ENCODE results near the gene SMURF1. TPM values are rescaled to one million over a fixed set of nuclear protein-coding genes. Genes with fewer than 3 reads are reported as not detected.
"Not testable (repeated sequence)": the region's sequence is repeated elsewhere in the genome, so short reads cannot be mapped to it uniquely, and the experiment has no call there.

The SMURF1 gene
- total RNA-seq, 2 donors from 2014 or later: 28.2 to 28.4 TPM

DNA sequence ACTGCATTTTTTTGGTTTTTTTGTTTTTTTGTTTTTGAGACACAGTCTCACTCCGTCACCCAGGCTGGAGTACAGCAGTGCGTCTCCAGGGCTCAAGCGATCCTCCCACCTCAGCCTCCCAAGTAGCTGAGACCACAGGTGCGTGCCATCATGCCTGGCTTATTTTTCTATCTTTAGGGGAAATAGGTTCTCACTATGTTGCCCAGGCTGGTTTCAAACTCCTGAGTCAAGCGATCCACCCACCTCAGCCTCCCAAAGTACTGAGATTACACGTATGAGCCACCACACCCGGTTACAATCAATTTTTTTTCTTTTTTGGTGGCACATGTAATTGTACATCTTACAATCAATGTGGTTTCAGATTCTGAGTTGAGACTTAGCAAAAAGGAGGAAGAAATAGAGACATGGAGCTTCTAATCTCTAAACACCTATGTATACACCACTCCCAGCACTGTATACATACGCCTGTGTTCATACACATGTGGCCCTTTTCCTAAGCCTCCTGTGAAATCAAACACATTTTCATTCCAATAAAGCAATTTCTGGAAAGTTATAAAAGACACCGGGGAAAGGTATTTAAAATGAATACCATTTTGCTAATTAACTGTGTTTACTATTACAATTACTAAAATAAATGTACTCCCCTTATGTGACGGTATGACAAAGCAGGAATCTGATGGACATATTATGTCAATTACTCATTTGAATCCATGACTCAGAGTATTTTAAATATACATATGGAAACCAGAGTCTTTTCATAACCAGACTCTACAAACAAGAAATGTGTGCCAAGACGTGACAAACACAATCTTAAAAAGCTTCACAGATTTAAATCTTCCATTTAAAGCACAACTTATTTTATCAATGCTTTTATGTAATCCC, 40.9 kb downstream of the SMURF1 start:
- intact Hi-C loops (cut with DNase I, micrococcal nuclease): no loop called here
- DNase-seq (no peak), ATAC-seq (no peak)

GRCh38 chr7:99102361-99102760, 41.5 kb downstream of the SMURF1 start:
- no peak for ATAC-seq
- intact Hi-C loops (cut with DNase I, micrococcal nuclease): no loop called here

DNA sequence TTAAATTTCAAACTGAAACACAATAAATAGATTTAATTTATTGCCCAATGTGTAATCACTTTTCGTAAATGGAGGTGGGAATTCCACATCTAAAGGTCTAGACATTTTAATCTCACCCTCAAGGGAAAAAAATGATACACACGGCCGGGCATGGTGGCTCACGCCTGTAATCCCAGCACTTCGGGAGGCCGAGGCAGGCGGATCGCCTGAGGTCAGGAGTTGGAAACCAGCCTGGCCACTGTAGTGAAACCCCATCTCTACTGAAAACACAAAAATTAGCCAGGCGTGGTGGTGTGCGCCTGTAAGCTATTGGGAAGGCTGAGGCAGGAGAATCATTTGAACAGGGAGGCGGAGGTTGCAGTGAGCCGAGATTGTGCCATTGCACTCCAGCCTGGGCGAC, 42.4 kb downstream of the SMURF1 start:
- DNase-seq; ATAC-seq; intact Hi-C loops (cut with DNase I, micrococcal nuclease): not testable (repeated sequence)

More at GRCh38 chr7:99102361-99102760, 41.5 kb downstream of the SMURF1 start:
- no peak for DNase-seq

DNA sequence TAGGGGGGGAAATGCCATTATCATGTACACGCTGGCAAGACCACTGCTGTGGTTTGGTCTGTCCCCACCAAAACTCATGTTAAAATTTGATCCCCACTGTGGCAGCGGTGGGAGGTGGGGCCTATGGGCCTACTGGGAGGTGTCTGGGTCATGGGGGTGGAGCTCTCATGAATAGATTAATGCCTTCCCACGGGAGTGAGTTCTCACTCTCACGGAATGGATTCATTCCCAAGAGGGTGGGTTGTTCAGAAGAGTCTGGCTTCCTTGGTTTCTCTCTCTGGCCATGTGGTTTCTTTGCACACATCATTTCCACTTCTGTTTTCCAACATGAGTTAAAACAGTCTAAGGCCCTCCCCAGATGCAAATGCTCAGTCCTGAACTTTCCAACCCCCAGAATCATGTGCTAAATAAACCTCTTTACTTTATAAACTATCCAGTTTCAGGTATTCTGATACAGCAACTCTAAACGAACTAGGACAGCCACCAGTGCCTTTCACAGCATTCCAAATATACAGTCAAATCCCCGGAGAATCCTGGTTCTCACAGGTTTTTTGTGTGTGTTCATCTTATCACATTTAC, 44.3 kb downstream of the SMURF1 start:
- peak; percentile 19 for ATAC-seq
- intact Hi-C loops (cut with DNase I, micrococcal nuclease): no loop called here
- no peak for DNase-seq

GRCh38 chr7:99098824-99099498, 44.9 kb downstream of the SMURF1 start:
- peak; percentile 83 for ATAC-seq
- intact Hi-C loops (cut with DNase I, micrococcal nuclease): no loop called here
- DNase-seq: no peak

GRCh38 chr7:99098286-99098823, 45.6 kb downstream of the SMURF1 start:
- no peak for DNase-seq
- intact Hi-C loops (cut with DNase I, micrococcal nuclease): no loop called here
- ATAC-seq: no peak

DNA sequence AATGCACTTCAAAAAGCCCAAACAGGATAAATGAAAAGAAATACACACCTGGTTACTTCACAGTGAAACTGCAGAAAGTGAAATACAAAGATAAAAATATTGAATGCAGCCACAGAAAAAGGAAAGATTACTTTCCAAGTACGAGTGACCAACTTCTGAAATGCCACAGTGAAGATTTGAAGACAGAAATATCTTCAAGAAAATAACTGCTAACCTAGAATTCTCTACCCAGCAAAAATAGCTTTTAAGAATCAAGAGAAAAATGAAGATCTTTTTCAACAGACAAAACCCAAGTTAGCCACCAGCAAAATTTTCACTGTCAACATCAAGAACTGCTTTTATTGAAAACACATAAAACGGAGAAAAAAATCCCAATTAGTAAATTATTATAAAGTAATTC, 46.2 kb downstream of the SMURF1 start:
- intact Hi-C loops (cut with DNase I, micrococcal nuclease): no loop called here
- no peak for ATAC-seq
- no peak for DNase-seq

GRCh38 chr7:99096124-99096887, 47.6 kb downstream of the SMURF1 start:
- intact Hi-C loops (cut with DNase I, micrococcal nuclease): no loop called here
- ATAC-seq (no peak), DNase-seq (no peak)

- intact Hi-C loops (cut with DNase I, micrococcal nuclease): no loop called here
- DNase-seq: no peak
- no peak for ATAC-seq
Measured at GRCh38 chr7:99095698-99096097, 48.2 kb downstream of the SMURF1 start.

- no peak for DNase-seq
- no peak for ATAC-seq
- intact Hi-C loops (cut with DNase I, micrococcal nuclease): no loop called here
Measured at GRCh38 chr7:99094401-99094800, 49.5 kb downstream of the SMURF1 start.

DNA sequence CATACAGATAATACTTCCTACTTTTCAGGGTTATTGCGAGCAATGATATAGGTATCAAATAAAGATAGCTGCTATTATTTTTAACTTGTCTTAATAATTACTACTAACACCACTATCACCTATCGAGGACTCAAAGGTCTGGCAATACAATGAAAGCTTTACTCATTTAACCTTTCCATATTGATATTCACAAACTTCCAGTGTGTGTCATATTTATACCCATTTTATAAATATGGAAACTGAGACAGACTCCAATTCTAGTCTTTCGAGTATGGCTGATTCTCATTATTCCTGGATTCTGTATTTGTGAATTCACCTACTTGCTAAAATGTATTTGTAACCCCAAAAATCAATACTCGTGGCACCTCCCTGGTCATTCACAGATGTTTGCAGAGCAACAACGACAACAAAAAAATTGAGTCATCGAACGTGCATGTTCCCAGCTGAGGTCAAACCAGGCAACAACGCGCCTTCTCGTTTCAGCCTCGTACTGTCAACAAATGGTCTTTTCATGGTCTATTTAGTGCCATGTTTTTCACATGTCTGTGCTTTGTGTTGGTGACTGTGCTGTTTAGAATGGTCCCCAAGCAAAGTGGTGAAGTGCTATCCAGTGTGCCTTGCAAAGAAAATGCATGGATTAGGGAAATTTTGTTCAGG, 51.7 kb downstream of the SMURF1 start:
- intact Hi-C loops (cut with DNase I, micrococcal nuclease): no loop called here

GRCh38 chr7:99090771-99091542, 53.0 kb downstream of the SMURF1 start:
- ATAC-seq (peak; percentile 24), DNase-seq (no peak)
- intact Hi-C loops (cut with DNase I, micrococcal nuclease): no loop called here

More for the DNA sequence above, 51.7 kb downstream of the SMURF1 start:
- DNase-seq (no peak), ATAC-seq (no peak)

DNA sequence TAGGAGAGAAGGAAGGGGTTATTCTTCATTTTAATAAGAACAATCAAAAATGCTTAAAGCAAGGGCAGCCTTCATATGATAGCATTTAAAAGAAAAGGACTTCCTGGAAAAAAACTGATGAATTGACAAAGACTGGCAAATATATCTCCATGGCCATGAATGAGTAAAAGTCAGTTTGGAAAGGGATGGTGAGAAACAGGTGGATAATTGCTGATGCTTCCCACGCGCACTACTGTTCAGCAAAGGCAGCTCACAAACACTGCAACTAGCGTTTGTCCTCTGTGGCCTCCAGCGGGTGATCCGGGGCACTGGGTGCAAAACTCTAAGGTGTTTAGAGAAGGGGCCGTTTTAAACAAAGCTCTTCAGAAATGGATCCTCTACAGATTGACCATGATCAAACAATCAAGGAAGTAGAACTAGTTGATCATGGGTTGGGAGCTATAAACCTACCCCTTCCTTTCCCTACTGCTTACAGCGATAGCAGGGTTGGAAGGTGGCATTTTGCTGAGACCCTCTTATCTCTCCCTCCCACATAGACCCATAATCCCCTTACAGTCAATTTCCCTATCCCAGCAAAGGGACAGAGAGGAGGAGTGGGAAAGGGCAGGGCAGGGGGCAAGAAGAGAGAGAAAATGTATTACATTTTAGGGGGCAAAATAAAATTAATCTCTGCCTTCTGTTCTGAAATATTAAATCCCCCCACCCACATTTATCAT, 53.8 kb downstream of the SMURF1 start:
- DNase-seq (no peak), ATAC-seq (no peak)
- intact Hi-C loops (cut with DNase I, micrococcal nuclease): no loop called here

DNA sequence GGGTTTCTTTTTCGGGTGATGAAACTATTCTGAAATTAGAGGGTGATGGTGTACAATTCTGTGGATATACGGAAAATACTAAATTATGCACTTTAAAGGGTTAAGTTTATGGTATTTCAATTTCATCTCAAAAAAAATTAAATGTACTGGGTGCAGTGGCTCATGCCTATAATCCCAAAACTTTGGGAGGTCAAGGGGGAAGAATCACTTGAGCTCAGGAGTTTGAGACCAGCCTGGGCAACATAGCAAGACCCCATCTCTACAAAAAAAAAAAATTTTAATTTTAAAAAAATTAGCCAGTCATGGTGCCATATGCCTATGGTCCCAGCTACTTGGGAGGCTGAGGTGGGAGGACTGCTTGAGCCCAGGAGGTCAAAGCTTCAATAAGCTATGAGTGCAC, 57.0 kb downstream of the SMURF1 start:
- intact Hi-C loops (cut with DNase I, micrococcal nuclease): no loop called here
- ATAC-seq (no peak), DNase-seq (no peak)

GRCh38 chr7:99086532-99086931, 57.4 kb downstream of the SMURF1 start:
- DNase-seq (no peak), ATAC-seq (no peak)
- intact Hi-C loops (cut with DNase I, micrococcal nuclease): no loop called here

DNA sequence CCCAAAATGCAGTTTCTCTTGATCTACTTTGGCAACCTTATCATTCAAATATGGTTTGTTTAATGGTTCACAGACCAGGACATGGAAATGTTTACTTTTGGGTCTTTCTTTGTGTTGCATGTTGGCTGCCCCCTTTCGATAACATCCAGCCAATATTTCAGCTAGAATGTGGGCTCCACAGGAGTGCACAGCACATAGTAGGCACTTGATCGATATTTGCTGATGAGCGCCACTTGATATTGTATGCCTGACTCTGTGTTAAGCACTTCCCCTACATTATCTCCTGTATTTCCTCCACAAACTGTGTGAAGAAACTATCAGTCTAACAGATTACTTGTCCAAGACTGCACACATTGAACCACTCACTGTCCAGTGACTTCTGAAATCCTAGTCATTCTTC, 60.2 kb downstream of the SMURF1 start:
- intact Hi-C loops (cut with DNase I, micrococcal nuclease): no loop called here
- ATAC-seq (no peak), DNase-seq (no peak)

DNA sequence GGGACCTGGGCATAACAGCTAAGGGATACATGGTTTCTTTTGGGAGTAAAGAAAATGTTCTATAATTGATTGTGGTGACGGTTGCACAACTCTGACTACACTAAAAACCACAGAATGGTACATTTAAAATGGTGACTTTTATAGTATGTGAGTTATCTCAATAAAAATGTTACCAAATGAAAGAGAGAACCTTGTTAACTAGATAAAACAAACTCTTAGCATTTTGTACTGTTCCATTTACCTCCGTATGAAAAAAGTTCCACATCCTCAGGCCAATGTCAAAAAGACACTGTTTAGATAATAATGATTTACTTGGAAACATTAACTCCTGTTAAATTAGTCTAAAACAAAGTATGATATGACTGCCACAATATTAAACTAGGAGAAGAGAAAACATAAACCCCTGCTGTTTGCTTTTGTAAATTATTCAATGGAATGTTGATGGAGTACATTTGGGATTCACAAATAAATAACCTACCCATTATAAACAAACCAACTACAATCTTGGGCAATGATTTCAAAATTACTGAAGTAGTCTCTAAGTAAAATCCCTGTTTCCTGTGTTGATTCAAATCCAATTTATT, 60.7 kb downstream of the SMURF1 start:
- ATAC-seq: no peak
- intact Hi-C loops (cut with DNase I, micrococcal nuclease): no loop called here
- no peak for DNase-seq
